HG03432 (cell line): ENCODE measurements around the gene NOD2.

Experiments
- ATAC-seq: cut with Tn5 transposase; IDR thresholded peaks from one replicate; pipeline ENCODE4 v1.9.1; 2021; ENCODE audit warnings: mild to moderate bottlenecking, moderate library complexity; ENCODE audit not compliant: unreplicated experiment

NOD2 gene

GRCh38 chr16:50690177-50690576 is 3.2 kb upstream of the NOD2 start:
- no peak for ATAC-seq

DNA sequence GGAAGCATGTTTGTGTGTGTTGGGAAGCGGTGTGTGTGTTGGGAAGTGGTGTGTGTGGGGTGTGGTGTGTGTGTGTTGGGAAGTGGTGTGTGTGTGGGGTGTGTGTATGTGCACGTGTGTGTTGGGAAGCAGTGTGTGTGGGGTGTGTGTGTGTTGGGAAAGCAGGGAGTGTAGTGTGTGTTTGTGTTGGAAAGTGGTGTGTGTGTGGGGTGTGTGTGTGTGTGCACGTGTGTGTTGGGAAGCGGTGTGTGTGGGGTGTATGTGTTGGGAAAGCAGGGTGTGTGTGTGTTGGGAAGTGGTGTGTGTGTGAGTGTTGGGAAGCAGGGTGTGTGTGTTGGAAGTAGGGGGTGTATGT is 785 bp upstream of the NOD2 start:
- ATAC-seq, result no peak

DNA sequence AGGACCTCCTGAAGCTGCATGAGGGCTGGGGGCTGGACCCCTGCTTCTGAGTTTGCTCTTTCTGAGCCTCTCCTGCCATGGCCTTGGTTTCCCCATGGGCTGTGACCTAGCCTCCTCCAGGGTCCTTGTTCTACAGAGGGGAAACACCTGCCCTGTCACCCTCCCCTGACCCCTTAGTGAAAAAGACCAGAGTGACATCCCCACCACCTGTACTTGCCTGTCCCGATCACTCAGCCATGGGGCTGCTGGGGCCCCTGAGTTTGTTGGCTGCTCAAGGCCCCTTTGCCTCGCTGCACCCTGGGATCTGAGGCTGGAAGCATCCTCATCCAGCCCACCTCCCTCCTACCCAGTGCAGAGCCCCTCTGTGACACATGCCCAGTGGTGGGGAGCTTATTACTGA is 800 bp downstream of the NOD2 start:
- ATAC-seq, result no peak

GRCh38 chr16:50695017-50696000 is 1.9 kb downstream of the NOD2 start:
- ATAC-seq, result no peak

DNA sequence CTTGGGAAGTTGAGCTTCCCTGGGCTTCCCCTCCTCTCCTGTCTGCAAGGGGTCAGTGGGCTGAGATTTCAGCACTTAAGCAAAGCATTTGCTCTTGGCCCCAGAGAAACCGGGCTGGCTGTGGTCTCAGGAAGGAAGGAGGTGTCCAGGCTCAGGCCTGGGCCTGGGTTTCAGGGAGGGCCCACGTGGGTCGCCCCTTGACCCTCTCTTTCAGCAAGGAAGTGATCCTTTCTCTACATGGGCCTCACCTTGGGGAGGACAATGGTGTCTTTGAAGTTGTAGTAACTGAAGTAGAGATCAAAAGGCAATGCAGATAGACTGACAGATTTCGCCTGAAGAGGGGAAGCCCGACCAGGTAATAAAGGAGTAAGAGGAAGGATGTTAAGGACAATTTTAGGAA is 2.7 kb downstream of the NOD2 start:
- ATAC-seq, result peak; percentile 27

GRCh38 chr16:50696575-50697420 is 3.4 kb downstream of the NOD2 start:
- ATAC-seq, result peak; percentile 53

DNA sequence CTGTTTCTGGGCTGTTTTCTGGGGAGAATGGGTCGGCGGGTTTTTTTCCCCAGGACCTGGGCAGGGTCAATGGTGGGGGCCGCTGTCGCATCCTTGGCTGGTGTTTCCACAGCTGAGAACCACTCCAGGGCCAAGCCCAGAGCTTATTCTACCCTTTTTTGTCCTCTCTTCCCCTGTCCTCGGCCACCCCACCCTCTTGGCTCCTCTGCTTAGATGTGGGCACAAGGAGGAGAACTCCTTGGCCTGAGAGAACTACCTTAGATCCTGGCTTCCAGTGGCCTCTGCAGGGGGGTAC is 4.0 kb downstream of the NOD2 start:
- ATAC-seq, result no peak

- peak; percentile 55 for ATAC-seq
Observed at GRCh38 chr16:50697881-50698767, 4.7 kb downstream of the NOD2 start.

GRCh38 chr16:50699326-50700159 is 6.1 kb downstream of the NOD2 start:
- ATAC-seq, result no peak

- no peak for ATAC-seq
Observed at GRCh38 chr16:50702725-50703124, 9.3 kb downstream of the NOD2 start.

- no peak for ATAC-seq
Observed at GRCh38 chr16:50704245-50704644, 10.8 kb downstream of the NOD2 start.

GRCh38 chr16:50705436-50706110 is 12.2 kb downstream of the NOD2 start:
- ATAC-seq, result no peak

- no peak for ATAC-seq
Observed at GRCh38 chr16:50706250-50706649, 12.8 kb downstream of the NOD2 start.

DNA sequence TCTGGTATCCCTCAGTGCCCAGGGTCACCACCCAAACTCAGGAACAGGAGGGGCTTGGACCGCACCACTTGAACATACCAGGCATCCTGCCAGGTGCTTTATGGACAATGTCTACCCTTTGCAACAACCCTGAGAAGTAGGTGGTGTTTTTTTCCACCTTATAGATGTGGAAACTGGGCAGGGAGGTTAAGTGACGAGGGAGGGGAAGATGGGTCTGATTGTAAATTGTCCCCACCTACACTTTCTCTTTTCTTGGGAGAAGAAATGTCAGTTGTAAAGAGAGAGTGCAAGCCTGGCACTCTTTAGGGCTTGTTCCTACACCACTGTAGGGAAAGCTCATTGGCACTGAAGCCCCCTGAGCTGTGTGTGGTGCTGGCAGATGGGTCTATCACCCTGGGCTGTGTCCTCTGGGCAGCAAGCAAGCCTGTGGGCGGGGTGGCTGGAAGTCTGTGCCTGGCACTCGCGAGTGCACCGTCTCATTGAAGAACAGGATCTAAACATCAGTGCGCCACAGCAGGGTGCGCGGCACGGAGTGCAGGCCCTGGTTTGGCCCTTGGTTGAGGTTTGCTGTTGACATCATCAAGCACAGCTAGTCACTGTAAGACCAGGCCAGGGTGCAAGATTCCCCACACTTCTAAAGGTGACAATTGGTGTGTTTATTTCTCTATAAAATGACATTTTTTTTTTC is 15.1 kb downstream of the NOD2 start:
- ATAC-seq, result no peak

DNA sequence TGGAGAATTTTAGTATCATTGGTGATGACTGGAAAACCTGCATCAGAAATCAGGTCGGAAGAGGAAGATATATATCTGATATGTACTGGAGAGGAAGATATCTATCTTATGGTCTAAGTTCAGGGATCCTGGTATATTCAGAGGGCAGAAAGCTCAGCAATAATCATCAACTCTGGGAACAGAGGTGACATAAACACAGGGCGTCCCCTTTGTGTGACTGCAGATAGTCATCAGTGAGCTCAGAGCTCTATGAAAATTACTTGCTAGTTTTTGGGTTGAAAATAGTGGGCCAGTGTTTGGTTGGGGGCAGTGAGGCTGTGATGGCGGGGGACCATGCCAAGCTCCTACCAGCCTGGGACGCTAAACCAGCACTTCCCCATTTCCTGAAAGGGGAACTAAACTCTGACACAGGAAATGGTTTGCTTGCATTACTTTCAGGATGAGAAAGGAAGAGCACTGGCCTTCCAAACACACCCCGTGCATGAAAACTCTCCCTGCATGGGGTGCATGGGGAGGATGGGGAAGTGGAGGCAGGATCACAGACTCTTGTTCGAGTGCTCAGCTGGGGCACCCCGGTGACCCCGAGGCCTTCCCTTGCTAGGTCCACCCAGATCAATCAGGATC is 15.8 kb downstream of the NOD2 start:
- no peak for ATAC-seq

- no peak for ATAC-seq
Observed at GRCh38 chr16:50709980-50710379, 16.6 kb downstream of the NOD2 start.

DNA sequence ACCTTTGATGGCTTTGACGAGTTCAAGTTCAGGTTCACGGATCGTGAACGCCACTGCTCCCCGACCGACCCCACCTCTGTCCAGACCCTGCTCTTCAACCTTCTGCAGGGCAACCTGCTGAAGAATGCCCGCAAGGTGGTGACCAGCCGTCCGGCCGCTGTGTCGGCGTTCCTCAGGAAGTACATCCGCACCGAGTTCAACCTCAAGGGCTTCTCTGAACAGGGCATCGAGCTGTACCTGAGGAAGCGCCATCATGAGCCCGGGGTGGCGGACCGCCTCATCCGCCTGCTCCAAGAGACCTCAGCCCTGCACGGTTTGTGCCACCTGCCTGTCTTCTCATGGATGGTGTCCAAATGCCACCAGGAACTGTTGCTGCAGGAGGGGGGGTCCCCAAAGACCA is 17.6 kb downstream of the NOD2 start:
- ATAC-seq, result no peak

DNA sequence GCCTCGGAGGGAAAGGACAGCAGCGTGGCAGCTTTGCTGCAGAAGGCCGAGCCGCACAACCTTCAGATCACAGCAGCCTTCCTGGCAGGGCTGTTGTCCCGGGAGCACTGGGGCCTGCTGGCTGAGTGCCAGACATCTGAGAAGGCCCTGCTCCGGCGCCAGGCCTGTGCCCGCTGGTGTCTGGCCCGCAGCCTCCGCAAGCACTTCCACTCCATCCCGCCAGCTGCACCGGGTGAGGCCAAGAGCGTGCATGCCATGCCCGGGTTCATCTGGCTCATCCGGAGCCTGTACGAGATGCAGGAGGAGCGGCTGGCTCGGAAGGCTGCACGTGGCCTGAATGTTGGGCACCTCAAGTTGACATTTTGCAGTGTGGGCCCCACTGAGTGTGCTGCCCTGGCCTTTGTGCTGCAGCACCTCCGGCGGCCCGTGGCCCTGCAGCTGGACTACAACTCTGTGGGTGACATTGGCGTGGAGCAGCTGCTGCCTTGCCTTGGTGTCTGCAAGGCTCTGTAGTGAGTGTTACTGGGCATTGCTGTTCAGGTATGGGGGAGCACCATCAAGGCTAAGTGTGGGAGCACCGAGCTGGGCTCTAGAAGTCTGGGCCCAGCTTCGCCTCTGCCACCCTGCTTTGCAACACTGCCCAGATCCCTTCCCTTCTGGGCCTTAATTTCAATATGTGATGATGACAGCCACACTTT is 18.6 kb downstream of the NOD2 start:
- no peak for ATAC-seq
